Cerebellar cortex (tissue), 1 donor: Measurements from ENCODE around the gene U2SURP.
"Not testable (repeated sequence)": the region's sequence is repeated elsewhere in the genome, so short reads cannot be mapped to it uniquely, and the experiment has no call there.

Experiments used
- DNase-seq: peaks from one replicate; pipeline ENCODE4 v3.0.0-alpha.2; 2015; ENCODE audit warnings: low spot score

U2SURP gene

GRCh38 chr3:142976621-142977398 is 24.6 kb upstream of the U2SURP start:
- DNase-seq: peak; percentile 79

DNA sequence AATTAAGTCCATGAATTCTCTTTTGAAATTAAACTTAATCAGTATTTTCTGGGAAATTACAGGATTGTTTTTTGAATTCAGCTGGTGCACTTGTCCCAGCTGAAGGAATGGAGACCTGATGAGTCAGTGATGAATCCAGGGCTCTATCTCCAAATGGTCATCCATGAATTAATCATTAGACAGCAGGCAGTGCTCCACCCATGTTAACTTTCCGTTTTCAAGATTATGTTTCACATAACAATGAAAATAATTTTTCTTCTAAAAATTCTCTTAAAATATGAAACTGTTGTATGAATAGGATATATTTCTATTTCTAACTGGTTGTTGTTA is 24.0 kb upstream of the U2SURP start:
- DNase-seq: no peak

GRCh38 chr3:142981108-142981507 is 20.3 kb upstream of the U2SURP start:
- DNase-seq: no peak

DNA sequence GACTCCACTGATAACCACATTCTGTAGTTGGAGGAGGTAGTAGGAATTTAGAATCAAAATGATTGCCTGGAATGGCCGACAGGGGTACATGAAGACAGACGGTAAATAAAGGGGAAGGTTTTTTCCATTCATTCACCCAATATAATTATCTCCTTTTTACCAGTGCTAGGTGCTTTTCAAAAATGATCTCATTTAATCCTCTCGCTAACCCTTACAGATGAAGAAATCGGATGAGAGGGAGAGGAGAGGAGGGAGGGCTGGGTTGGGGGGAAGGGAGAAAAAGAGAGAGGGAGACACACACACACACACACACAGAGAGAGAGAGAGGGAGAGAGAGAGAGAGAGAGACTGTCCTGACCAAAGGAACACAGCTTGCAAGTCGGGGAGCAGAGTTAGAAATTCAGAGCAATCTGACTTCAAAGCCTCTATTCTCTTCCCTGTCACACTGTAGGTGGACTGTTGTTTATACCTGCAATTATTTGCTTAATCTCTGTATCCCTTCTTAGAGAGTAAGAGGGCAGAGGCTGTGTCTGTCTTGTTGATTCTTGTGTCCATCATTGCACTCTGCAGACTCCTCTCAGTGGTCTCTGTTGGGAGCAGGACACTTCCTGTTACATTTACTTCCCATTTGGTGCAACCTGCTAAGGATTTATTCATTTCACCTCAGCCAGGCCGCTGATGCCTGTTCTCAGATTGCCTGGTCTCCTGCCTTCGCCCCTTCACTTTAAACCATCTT is 19.2 kb upstream of the U2SURP start:
- no peak for DNase-seq

DNA sequence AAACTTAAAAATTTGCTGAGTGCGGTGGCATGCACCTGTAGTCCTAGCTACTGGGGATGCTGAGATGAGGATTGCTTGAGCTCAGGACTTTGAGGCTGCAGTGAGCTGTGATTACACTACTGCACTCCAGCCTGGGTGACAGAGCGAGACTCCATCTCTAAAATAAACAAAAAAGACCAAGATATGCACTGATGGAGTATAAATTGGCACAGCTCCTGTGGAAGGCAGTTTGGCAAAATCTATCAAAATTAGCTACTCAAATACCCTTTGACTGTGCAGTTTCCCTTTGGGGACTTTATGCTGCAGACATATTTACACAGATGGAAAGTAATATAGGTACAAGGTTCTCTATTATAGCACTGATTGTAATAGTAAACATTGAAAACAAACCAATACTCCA is 18.1 kb upstream of the U2SURP start:
- no peak for DNase-seq

DNA sequence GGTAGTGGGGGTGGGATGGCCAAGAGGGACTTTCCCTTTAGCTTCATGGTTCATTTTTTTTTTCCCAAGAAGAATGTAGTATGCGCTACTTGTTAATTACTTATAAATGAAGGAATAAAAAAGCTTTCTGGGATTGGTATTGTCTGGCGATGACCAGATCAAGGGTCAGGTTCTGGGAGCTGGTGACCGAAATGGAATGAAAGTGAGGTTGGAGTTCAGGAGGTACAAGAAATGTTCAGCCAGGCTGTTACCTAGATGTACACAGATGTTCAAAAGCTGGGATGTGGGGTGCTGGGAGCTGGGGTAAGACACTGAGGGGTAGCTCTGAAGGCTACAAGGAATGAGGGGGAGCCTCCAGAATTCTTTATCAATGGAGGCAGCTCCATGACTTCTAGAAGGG is 17.1 kb upstream of the U2SURP start:
- DNase-seq: no peak

GRCh38 chr3:142987080-142987700 is 14.2 kb upstream of the U2SURP start:
- peak; percentile 60 for DNase-seq

GRCh38 chr3:142987707-142988106 is 13.7 kb upstream of the U2SURP start:
- DNase-seq: peak; percentile 57

DNA sequence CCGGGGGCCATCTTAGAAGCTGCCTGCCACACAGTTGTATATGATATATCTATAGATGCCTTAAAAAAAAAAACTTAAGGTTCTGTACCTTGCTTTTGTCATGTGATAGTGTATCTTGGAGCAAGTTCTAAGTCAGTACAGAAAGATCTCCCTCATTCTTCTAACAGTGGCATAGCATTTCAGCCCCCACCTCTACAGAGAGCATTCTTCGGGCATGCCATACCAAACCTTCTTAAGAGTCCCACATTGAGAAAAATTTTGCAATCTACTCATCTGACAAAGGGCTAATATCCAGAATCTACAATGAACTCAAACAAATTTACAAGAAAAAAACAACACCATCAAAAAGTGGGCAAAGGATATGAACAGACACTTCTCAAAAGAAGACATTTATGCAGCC is 13.1 kb upstream of the U2SURP start:
- DNase-seq: not testable (repeated sequence)

- DNase-seq: not testable (repeated sequence)
Observed at GRCh38 chr3:142988826-142989225, 12.5 kb upstream of the U2SURP start.

- DNase-seq: no peak
Observed at GRCh38 chr3:142990721-142991120, 10.6 kb upstream of the U2SURP start.

DNA sequence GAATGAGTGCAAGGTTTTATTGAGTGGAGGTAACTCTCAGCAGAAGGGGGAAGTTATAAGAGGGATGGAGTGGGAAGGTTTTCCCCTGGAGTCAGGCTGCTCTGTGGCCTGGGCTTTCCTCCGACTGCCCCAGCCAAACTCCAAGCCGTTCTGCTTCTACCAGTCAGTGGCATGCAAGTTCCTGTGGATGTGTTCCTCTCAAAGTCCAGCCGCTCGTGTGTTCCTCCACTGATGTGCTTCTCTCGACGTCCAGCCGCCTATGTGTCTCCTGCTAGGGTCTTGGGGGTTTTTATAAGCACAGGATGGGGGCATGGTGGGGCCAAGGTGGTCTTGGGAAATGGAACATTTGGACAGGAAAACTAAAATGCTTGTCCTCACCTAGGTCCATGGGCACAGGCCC is 9.0 kb upstream of the U2SURP start:
- DNase-seq: no peak

DNA sequence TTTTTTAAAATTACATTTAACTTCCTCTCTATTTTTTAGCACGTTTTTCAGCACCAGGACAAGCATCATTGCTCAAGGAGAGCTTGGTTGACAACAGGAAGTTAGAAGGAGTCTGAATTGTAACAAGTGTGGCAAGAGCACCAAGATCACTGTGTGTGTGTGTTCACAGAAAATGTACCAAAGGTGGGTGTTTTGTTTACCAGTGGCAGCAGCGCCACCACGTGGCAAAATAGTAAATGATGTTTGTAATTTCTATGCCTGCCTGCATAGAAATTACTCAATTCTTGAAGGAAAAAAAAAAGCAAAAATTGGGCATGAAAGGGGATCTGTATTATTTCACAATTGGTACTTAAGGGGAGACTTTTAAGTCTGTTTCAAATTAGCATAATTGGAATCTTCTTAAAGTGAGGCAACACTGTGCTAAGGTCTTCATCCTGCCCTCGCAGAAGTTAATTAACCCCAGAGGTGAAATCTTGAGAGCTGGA is 7.4 kb upstream of the U2SURP start:
- DNase-seq: peak; percentile 73

GRCh38 chr3:142997330-142997729 is 4.0 kb upstream of the U2SURP start:
- DNase-seq: no peak

- no peak for DNase-seq
Observed at GRCh38 chr3:142998439-142998838, 2.9 kb upstream of the U2SURP start.

DNA sequence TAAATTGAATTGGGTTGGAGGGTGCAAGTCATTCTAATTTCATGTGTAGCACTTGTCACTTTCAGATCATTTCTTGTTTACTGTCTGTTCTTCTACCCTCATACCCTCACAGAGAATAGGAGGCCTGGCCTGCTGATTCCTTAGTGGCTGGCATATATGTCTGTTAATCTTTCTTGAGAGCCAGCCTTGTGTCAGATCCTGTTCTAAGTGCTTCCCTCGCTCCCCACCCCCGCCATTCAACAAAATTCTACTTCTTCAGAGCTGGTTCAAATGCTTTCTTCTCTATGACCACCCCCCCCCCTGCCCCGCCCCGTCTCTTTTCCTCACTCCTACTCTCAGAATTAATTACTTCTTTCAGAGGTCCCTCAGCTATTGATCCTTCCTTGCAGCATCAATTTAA is 1.5 kb upstream of the U2SURP start:
- DNase-seq: no peak

DNA sequence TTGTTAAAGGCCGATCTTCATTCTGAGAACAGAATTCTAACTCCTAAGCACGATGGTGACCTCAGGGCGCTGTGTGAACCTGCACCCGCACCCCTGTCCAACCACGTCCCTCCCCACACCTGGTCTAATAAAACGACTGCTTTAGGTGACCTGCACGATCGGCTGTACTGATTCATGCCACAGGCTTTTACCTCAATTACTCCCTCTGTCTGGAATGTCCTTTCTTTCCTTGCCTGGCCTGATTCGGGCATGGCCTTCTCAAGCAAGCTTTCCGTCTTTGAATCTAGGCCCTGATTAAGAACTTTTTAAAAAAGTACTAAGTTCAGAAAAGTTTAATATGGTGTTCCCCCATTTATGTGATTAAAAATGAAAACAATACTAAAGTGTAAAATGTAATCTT is 842 bp upstream of the U2SURP start:
- DNase-seq: peak; percentile 20

GRCh38 chr3:143001034-143001368 is 369 bp upstream of the U2SURP start:
- no peak for DNase-seq

- no peak for DNase-seq
Observed at GRCh38 chr3:143002083-143002712, 828 bp downstream of the U2SURP start.

DNA sequence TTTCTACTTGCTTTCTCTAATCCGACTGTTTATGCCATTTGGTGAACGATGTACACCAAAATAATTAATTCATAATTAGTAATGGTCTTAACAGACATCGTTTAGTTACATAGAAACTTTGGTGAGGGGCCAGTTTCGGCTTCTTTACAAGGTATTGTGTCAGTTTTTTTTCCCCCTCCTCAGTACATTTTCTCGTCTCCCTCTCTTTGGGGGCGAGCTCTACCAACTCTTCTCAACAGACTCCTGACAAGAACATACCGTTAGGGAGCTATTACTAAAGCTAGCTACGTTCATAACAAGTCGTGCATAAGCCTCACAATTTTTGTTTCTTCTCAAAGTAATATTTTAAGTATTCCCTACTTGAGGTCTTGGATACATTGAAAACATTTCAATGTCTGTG is 1.4 kb downstream of the U2SURP start:
- no peak for DNase-seq

DNA sequence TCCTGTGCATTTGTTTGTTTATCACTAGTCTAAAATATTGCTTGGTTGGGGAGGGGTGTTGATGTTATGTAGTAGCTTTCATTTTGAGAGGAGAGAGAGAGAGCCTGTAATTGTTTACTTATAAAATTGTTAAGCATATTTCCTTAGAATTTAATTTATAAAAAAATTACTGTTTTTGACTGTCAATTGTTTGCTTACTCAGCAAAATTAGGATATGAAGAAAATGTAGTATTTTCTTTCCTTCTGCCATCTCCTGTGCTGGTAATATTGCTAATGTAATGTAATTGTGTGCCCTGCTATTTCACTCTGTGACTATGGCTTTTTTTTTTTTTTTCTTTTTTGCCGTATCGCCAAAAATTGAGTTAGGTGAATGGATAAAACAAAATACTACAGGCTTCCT is 3.5 kb downstream of the U2SURP start:
- no peak for DNase-seq

DNA sequence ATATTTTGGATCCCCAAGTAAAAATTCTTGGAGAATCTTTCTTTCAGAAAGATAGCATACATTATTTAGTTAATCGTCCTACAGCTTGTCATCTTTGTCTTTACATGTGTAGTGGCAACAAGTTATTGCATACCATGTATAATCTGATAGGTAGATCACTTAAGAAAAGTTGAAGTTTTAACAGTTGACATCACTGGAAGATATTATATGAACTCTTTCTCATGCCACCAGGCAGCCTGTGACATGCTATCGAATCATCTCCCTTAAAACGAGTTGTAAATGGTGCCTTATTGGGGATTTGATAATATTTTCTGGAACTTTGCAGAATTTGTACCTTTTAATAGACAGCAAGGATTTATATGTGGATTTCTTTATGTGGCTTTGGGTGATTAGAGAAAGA is 8.7 kb downstream of the U2SURP start:
- DNase-seq: no peak

DNA sequence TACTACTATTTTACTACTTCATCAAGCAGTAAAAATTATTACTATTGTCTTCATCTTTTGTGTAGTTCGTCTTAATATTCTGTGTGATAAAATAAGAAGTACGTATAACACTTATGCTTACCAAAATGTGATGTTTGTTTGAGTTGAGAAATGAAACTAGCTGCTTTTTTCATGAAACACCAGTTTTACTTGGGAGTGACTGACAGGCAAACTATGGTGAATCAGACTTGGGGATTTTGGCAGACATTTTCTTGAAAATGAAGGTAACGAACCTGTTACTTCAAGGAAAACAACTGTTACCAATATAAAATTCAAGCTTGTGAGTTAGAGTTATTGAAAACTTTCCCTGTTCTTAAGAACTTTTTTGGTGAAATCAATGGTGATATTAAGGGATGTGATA is 10.3 kb downstream of the U2SURP start:
- DNase-seq: no peak
